HepG2 (cell line): ENCODE measurements around the gene RFFL. TPM values are rescaled to one million over a fixed set of nuclear protein-coding genes. Genes with fewer than 3 reads are reported as not detected.
A peak's percentile ranks its signal among the peaks of the same experiment; 100 is the strongest.

Experiments used
- ATAC-seq: fragments of 200-7000 bp; cut with Tn5 transposase; 3 replicates; pipeline ENCODE4 v1.9.1; 2020; ENCODE audit warnings: mild to moderate bottlenecking, moderate library complexity
- BruUV-seq: library from RNA; stranded (reverse); fragments of 400-500 nt; replicated peaks from 2 replicates; lab custom pipeline; 2021; lab: Mats Ljungman, UMichigan
- CTCF ChIA-PET: fragments of 300-600 bp; formaldehyde crosslinking; extraction: SDS; loops from one replicate; lab custom pipeline; 2021; ENCODE audit warnings: low total read pairs, inconsistent platforms, low intra/inter-chr PET ratio; lab: Yijun Ruan, JAX
- POLR2A ChIA-PET: fragments of 350-600 bp; sonication (Branson Sonifier 250); formaldehyde crosslinking; loops from one replicate; lab custom pipeline; 2020; ENCODE audit warnings: antibody characterized with exemption, inconsistent platforms; lab: Yijun Ruan, JAX
- DNase-seq: peaks from one replicate; pipeline ENCODE4 v3.0.0-alpha.2; 2015; ENCODE audit warnings: low spot score
- FAIRE-seq: peaks from 3 replicates; lab custom pipeline; 2011; peaks lifted over from hg19 to GRCh38; lab: Jason Lieb, UNC
- H2AFZ ChIP-seq: one replicate; pipeline ENCODE4 v1.6.1; 2011; ENCODE audit warnings: low read length, inconsistent platforms
- H3K27ac ChIP-seq: fragments of 300-600 bp; 3 replicates; pipeline ENCODE4 v1.8.0; 2011; ENCODE audit warnings: mixed run types, mild to moderate bottlenecking, mixed read lengths, low read length, inconsistent platforms; ENCODE audit not compliant: insufficient read depth; ENCODE audit errors: extremely low read length
- H3K27me3 ChIP-seq, 2 experiments: fragments of 200-600 bp in 1 of 2; 2 replicates in 1 of 2; 3 replicates in 1 of 2; pipeline versions ENCODE4 v1.6.0 to v1.8.0; 2011; ENCODE audit warnings: low read length in 2 of 2, mild to moderate bottlenecking in 2 of 2, moderate library complexity in 2 of 2, inconsistent platforms in 1 of 2; ENCODE audit not compliant: insufficient read depth in 2 of 2, control insufficient read depth in 1 of 2
- H3K36me3 ChIP-seq, 2 experiments: fragments of 200-600 bp in 1 of 2; replicated peaks in 1 of 2; 2 replicates in 1 of 2; 3 replicates in 1 of 2; pipeline versions ENCODE4 v1.5.1 to v1.8.0; 2011; ENCODE audit warnings: low read length in 2 of 2, inconsistent platforms in 1 of 2; ENCODE audit not compliant: insufficient read depth in 2 of 2, control insufficient read depth in 1 of 2
- H3K4me1 ChIP-seq: 2 replicates; pipeline ENCODE4 v1.5.1; 2012; ENCODE audit warnings: low read length, inconsistent platforms; ENCODE audit not compliant: insufficient read depth
- H3K4me2 ChIP-seq: 2 replicates; pipeline ENCODE4 v1.6.0; 2011; ENCODE audit warnings: low read depth, low read length, inconsistent platforms
- H3K4me3 ChIP-seq, 3 experiments: fragments of 200-600 bp in 1 of 3; sonication (generic), shearing (Covaris generic) in 1 of 3; replicated peaks in 1 of 3; 2 replicates each; pipeline ENCODE4 v1.5.1; 2011 to 2016; ENCODE audit warnings: low read length in 3 of 3, inconsistent platforms in 2 of 3, low read depth in 2 of 3, mild to moderate bottlenecking in 2 of 3, control low read depth in 1 of 3, mixed read lengths in 1 of 3; ENCODE audit not compliant: insufficient read depth in 1 of 3
- H3K79me2 ChIP-seq: one replicate; pipeline ENCODE4 v1.6.1; 2011; ENCODE audit warnings: low read length, inconsistent platforms; ENCODE audit not compliant: insufficient read depth
- H3K9ac ChIP-seq: 2 replicates; pipeline ENCODE4 v1.6.0; 2011; ENCODE audit warnings: mild to moderate bottlenecking, low read depth, low read length, inconsistent platforms; ENCODE audit not compliant: insufficient read depth
- H3K9me3 ChIP-seq: 2 replicates; pipeline ENCODE4 v1.5.1; 2012; ENCODE audit warnings: mild to moderate bottlenecking, low read length
- H4K20me1 ChIP-seq: 2 replicates; pipeline ENCODE4 v1.6.0; 2011; ENCODE audit warnings: inconsistent platforms, mild to moderate bottlenecking, low read length, moderate library complexity; ENCODE audit not compliant: insufficient read depth
- RBM22 ChIP-seq: fragments of 200-400 bp; formaldehyde crosslinking; optimal IDR thresholded peaks from 2 replicates; pipeline ENCODE3; 2017; ENCODE audit warnings: mild to moderate bottlenecking, low read length, moderate library complexity
- ZC3H4 ChIP-seq: sonication (generic); formaldehyde crosslinking; IDR thresholded peaks from 2 replicates; pipeline ENCODE4 v1.4.0; 2020; ENCODE audit warnings: missing genetic modification reagents, borderline replicate concordance
- WGBS: methylation state at CpG from one replicate; pipeline ENCODE4 v1.1.6; 2017; ENCODE audit warnings: low lambda C conversion rate; 5-methylcytosine and 5-hydroxymethylcytosine counted together
- in situ Hi-C: cut with HindIII; loops from 2 replicates; pipeline ENCODE4 v1.10.0; 2017; ENCODE audit warnings: low pct_unique_long_range_greater_than_20kb; ENCODE audit not compliant: extremely low pct_ligation_motif_present
- intact Hi-C: fragments of 100-400 bp; cut with micrococcal nuclease; formaldehyde crosslinking; loops from one replicate; pipeline ENCODE4 v1.10.0; 2022; ENCODE audit not compliant: unreplicated experiment
- polyA plus RNA-seq, 8 experiments: library from polyadenylated mRNA; depleted of rRNA in 3 of 8; stranded (reverse) in 7 of 8; unstranded in 1 of 8; fragments of >200 nt; fragmentation: Illumina TruSeq in 4 of 8; extraction: Trizol in 4 of 8; gene quantifications; 2 replicates each; pipeline versions ENCODE4 v1.2.1 to v1.2.3, GENCODE V29; 2011 to 2016; ENCODE audit warnings: low read depth in 4 of 8, missing spikeins in 1 of 8, mixed read lengths in 1 of 8; ENCODE audit not compliant: insufficient read depth in 1 of 8
- total RNA-seq, 5 experiments: library from RNA; depleted of rRNA; stranded (reverse); fragments of >200 nt; fragmentation: Illumina TruSeq; extraction: Trizol; gene quantifications; 2 replicates each; pipeline ENCODE4 v1.2.3, GENCODE V29; 2016; ENCODE audit warnings: low read depth in 1 of 5
- TF ChIP-seq, protein P1 (sequence below): sonication (generic); formaldehyde crosslinking; IDR thresholded peaks from 2 replicates; pipeline ENCODE4 v1.4.0; 2020; ENCODE audit warnings: missing genetic modification reagents

Gene RFFL
- total and polyA plus RNA-seq, 2 of the 13 experiments (the other 11 are each of a cell fraction or from before 2014, with no cell fraction given): 24.3 to 48.6 TPM

DNA sequence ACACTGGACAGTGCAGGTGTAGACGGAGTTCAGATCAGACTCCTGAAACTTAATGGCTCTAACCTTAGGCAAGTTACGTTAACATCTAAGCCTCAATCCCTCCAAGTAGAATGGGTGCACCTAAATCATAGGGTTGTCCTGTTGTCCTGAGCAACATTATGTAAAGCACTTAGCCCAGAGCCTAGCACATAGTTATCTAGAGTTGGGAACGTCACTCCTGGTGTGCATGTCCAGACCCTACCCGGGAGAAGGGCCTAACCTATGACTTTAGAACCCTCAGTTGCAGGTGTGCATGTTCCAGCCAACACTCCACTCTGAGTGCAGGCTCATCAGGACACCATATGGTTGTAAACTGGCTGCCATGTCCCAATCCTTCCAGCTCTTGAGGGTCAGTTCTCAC is 57.2 kb downstream of the RFFL start (continued):
- TF ChIP-seq ZC3H4: no peak

DNA sequence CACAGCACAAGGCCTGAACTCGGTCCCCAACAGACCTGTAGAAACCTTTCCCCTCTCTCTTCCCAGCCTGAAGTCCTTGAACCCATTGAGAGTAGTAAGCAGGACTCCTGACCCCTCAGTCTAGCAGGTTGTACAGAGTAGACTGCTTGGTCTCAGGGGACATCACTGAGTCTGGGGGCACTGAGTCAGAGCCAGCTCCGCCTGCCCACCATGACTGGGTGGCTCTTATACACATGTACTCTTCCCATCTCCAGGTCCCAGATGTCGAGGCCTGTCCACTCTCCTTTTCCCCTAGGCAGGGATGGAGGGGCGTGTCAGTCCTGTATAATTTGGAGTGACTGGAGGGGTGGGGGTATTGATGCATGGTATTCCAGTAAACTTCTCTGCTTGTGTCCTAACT is 59.7 kb downstream of the RFFL start:
- H3K36me3 ChIP-seq: peaks cover 18 to 35% of the 10 kb centered on the region in 2 experiments

More for the DNA sequence above, 59.7 kb downstream of the RFFL start:
- no peak overlapping the region for H3K4me3 ChIP-seq
- no peak overlapping the region for H3K4me2 ChIP-seq
- CTCF ChIA-PET: no interaction called here
- H3K4me1 ChIP-seq: no peaks in the 10 kb centered on the region
- POLR2A ChIA-PET: no interaction called here
- H3K9ac ChIP-seq: no peak overlapping the region
- H3K9me3 ChIP-seq: no peaks in the 10 kb centered on the region
- H3K79me2 ChIP-seq: no peaks in the 10 kb centered on the region
- H3K27me3 ChIP-seq: no peaks in the 10 kb centered on the region
- ATAC-seq (no peak; the same call in 2 of the 3 replicates), FAIRE-seq (no peak), DNase-seq (no peak)
- peak; percentile 85 for TF ChIP-seq RBM22
- TF ChIP-seq, protein P1, sequence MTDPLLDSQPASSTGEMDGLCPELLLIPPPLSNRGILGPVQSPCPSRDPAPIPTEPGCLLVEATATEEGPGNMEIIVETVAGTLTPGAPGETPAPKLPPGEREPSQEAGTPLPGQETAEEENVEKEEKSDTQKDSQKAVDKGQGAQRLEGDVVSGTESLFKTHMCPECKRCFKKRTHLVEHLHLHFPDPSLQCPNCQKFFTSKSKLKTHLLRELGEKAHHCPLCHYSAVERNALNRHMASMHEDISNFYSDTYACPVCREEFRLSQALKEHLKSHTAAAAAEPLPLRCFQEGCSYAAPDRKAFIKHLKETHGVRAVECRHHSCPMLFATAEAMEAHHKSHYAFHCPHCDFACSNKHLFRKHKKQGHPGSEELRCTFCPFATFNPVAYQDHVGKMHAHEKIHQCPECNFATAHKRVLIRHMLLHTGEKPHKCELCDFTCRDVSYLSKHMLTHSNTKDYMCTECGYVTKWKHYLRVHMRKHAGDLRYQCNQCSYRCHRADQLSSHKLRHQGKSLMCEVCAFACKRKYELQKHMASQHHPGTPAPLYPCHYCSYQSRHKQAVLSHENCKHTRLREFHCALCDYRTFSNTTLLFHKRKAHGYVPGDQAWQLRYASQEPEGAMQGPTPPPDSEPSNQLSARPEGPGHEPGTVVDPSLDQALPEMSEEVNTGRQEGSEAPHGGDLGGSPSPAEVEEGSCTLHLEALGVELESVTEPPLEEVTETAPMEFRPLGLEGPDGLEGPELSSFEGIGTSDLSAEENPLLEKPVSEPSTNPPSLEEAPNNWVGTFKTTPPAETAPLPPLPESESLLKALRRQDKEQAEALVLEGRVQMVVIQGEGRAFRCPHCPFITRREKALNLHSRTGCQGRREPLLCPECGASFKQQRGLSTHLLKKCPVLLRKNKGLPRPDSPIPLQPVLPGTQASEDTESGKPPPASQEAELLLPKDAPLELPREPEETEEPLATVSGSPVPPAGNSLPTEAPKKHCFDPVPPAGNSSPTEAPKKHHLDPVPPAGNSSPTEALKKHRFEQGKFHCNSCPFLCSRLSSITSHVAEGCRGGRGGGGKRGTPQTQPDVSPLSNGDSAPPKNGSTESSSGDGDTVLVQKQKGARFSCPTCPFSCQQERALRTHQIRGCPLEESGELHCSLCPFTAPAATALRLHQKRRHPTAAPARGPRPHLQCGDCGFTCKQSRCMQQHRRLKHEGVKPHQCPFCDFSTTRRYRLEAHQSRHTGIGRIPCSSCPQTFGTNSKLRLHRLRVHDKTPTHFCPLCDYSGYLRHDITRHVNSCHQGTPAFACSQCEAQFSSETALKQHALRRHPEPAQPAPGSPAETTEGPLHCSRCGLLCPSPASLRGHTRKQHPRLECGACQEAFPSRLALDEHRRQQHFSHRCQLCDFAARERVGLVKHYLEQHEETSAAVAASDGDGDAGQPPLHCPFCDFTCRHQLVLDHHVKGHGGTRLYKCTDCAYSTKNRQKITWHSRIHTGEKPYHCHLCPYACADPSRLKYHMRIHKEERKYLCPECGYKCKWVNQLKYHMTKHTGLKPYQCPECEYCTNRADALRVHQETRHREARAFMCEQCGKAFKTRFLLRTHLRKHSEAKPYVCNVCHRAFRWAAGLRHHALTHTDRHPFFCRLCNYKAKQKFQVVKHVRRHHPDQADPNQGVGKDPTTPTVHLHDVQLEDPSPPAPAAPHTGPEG (CRISPR knock-in tag): no peak
- no peak overlapping the region for H2AFZ ChIP-seq
- no TSS peak for BruUV-seq
- H3K27ac ChIP-seq: no peak overlapping the region
- H4K20me1 ChIP-seq: no peaks in the 10 kb centered on the region
- 93% methylated on average over 4 of the region's 4 CpGs for WGBS
- in situ Hi-C loops (no loop called here), intact Hi-C loops (no loop called here)
